A673 (cell line): Measurements from ENCODE around the gene DUSP6.

Experiments
- EZH2 ChIP-seq: fragments of 200-600 bp; sonication (generic); IDR thresholded peaks from 2 replicates; pipeline ENCODE4 v1.6.1; 2017; ENCODE audit warnings: borderline replicate concordance, low read depth, mild to moderate bottlenecking, mixed read lengths, antibody characterized with exemption, low read length; ENCODE audit not compliant: poor library complexity, severe bottlenecking
- TF ChIP-seq, protein P1 (sequence below): fragments of 300-800, 200-600 bp; sonication (generic); conservative IDR thresholded peaks from 2 replicates; pipeline ENCODE4 v1.5.1; 2017; ENCODE audit warnings: low read depth, mild to moderate bottlenecking, antibody characterized with exemption, low read length, moderate library complexity, mixed read lengths

DNA sequence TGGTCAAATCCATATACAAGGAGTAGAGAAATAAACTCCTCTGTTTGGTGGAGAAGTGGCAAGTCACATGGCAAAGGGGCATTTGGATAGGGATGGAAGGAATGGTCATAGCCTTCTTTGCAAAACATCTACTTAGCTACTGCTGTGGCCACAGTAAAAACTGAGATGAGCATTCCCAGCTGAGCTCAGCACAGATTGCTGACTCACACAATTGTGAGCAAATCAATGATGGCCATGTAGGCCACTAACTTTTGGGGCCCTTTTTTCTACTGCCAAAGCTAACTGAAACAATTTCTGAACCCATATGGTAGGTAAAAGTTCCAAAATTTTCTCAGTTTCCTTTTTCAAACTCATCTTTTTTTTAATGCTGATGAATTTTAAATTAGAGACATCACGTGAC is 31.6 kb downstream of the DUSP6 start:
- no peak for TF ChIP-seq EZH2
- TF ChIP-seq, protein P1, sequence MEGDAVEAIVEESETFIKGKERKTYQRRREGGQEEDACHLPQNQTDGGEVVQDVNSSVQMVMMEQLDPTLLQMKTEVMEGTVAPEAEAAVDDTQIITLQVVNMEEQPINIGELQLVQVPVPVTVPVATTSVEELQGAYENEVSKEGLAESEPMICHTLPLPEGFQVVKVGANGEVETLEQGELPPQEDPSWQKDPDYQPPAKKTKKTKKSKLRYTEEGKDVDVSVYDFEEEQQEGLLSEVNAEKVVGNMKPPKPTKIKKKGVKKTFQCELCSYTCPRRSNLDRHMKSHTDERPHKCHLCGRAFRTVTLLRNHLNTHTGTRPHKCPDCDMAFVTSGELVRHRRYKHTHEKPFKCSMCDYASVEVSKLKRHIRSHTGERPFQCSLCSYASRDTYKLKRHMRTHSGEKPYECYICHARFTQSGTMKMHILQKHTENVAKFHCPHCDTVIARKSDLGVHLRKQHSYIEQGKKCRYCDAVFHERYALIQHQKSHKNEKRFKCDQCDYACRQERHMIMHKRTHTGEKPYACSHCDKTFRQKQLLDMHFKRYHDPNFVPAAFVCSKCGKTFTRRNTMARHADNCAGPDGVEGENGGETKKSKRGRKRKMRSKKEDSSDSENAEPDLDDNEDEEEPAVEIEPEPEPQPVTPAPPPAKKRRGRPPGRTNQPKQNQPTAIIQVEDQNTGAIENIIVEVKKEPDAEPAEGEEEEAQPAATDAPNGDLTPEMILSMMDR = no peak
